B cell (primary cell): Measurements from ENCODE around the gene CCDC87. TPM values are rescaled to one million over a fixed set of nuclear protein-coding genes. Genes with fewer than 3 reads are reported as not detected.

Experiments
- ATAC-seq: fragments of 200-7000 bp; cut with Tn5 transposase; one replicate; pipeline ENCODE4 v1.10.0; 2021; ENCODE audit warnings: low read depth, mild to moderate bottlenecking, moderate number of reproducible peaks, moderate library complexity
- CTCF ChIA-PET: fragments of 350-600 bp; sonication (Branson Sonifier 250); formaldehyde crosslinking; loops from one replicate; lab custom pipeline; 2021; ENCODE audit warnings: antibody characterized with exemption, inconsistent platforms; lab: Charles Lee
- POLR2A ChIA-PET: fragments of 350-600 bp; sonication (Branson Sonifier 250); formaldehyde crosslinking; loops from one replicate; lab custom pipeline; 2021; ENCODE audit warnings: antibody characterized with exemption; lab: Charles Lee
- DNase-seq: peaks from one replicate; pipeline ENCODE4 v3.0.0; 2013
- H2AFZ ChIP-seq: 2 replicates; pipeline ENCODE4 v1.6.1; 2012; ENCODE audit warnings: mild to moderate bottlenecking, low read depth, low read length; ENCODE audit not compliant: insufficient read depth, poor library complexity, severe bottlenecking
- H3K27ac ChIP-seq, 2 donors: 1 replicate in 1 of 2; 2 replicates in 1 of 2; pipeline ENCODE4 v1.5.1; 2012 to 2013; ENCODE audit warnings: low read length in 2 of 2, mild to moderate bottlenecking in 2 of 2, moderate library complexity in 1 of 2
- H3K27me3 ChIP-seq, 4 experiments: fragments of 200-600 bp in 1 of 4; sonication (generic) in 1 of 4; replicated peaks in 1 of 4; 1 replicate in 2 of 4; 2 replicates in 2 of 4; pipeline versions ENCODE4 v1.6.1 to v1.7.0; 2013 to 2016; ENCODE audit warnings: low read length in 3 of 4, mild to moderate bottlenecking in 2 of 4, mixed read lengths in 1 of 4, moderate library complexity in 1 of 4; ENCODE audit not compliant: insufficient read depth in 4 of 4, control insufficient read depth in 3 of 4; ENCODE audit errors: control extremely low read depth in 1 of 4
- H3K36me3 ChIP-seq, 2 experiments: replicated peaks in 1 of 2; 1 replicate in 1 of 2; 2 replicates in 1 of 2; pipeline versions ENCODE4 v1.6.1 to v1.7.1; 2013; ENCODE audit warnings: low read length in 1 of 2; ENCODE audit not compliant: insufficient read depth in 2 of 2, control insufficient read depth in 1 of 2; ENCODE audit errors: control extremely low read depth in 1 of 2, extremely low read depth in 1 of 2
- H3K4me1 ChIP-seq, 2 donors: fragments of 200-600 bp in 1 of 2; sonication (generic) in 1 of 2; 1 replicate in 1 of 2; 2 replicates in 1 of 2; pipeline versions ENCODE4 v1.5.1 to v1.6.1; 2013 to 2017; ENCODE audit warnings: low read length in 2 of 2; ENCODE audit not compliant: control insufficient read depth in 2 of 2, insufficient read depth in 2 of 2
- H3K4me2 ChIP-seq: replicated peaks from 2 replicates; pipeline ENCODE3; 2012; ENCODE audit warnings: mild to moderate bottlenecking, low read depth, low read length; ENCODE audit not compliant: poor library complexity, severe bottlenecking
- H3K4me3 ChIP-seq, 5 experiments: fragments of 200-600 bp in 1 of 5; sonication (generic) in 1 of 5; 1 replicate in 3 of 5; 2 replicates in 2 of 5; pipeline versions ENCODE4 v1.5.1 to v1.7.0; 2011 to 2016; ENCODE audit warnings: low read length in 4 of 5, mild to moderate bottlenecking in 4 of 5, low read depth in 2 of 5, control low read depth in 1 of 5, moderate library complexity in 1 of 5; ENCODE audit not compliant: insufficient read depth in 1 of 5; ENCODE audit errors: control extremely low read depth in 1 of 5, extremely low read depth in 1 of 5
- H3K79me2 ChIP-seq: fragments of 200-600 bp; sonication (generic); one replicate; pipeline ENCODE4 v1.6.0; 2016; ENCODE audit warnings: low read length; ENCODE audit not compliant: control insufficient read depth, insufficient read depth
- H3K9ac ChIP-seq: fragments of 200-600 bp; sonication (generic); 2 replicates; pipeline ENCODE4 v1.6.1; 2017; ENCODE audit warnings: mild to moderate bottlenecking, low read length, moderate library complexity
- H3K9me3 ChIP-seq, 3 donors: one replicate each; pipeline versions ENCODE4 v1.6.1 to v1.7.1; 2013; ENCODE audit warnings: low read length in 2 of 3; ENCODE audit not compliant: control insufficient read depth in 2 of 3, insufficient read depth in 1 of 3; ENCODE audit errors: control extremely low read depth in 1 of 3
- H4K20me1 ChIP-seq: 2 replicates; pipeline ENCODE4 v1.6.0; 2012; ENCODE audit warnings: mild to moderate bottlenecking, low read length; ENCODE audit not compliant: insufficient read depth, control insufficient read depth, poor library complexity, severe bottlenecking
- H3K27ac Mint-ChIP-seq: one replicate; pipeline ENCODE4 v1.8.0; 2021; ENCODE audit warnings: mixed read lengths
- H3K27me3 Mint-ChIP-seq: one replicate; pipeline ENCODE4 v1.8.0; 2021; ENCODE audit warnings: mixed read lengths
- H3K4me1 Mint-ChIP-seq: one replicate; pipeline ENCODE4 v1.8.0; 2021; ENCODE audit warnings: mixed read lengths
- H3K4me3 Mint-ChIP-seq: one replicate; pipeline ENCODE4 v1.8.0; 2021; ENCODE audit warnings: mixed read lengths
- H3K9me3 Mint-ChIP-seq: one replicate; pipeline ENCODE4 v1.8.0; 2022; ENCODE audit warnings: mixed read lengths; ENCODE audit not compliant: insufficient read depth
- CTCF ChIP-seq: fragments of 200-600 bp; IDR thresholded peaks from one replicate; pipeline ENCODE4 v1.8.0; 2022; ENCODE audit warnings: antibody characterized with exemption, mild to moderate bottlenecking
- EZH2 ChIP-seq: IDR thresholded peaks from 2 replicates; pipeline ENCODE4 v1.6.1; 2012; ENCODE audit warnings: borderline replicate concordance, low read depth, mild to moderate bottlenecking, moderate library complexity, low read length; ENCODE audit not compliant: insufficient read depth, poor library complexity, severe bottlenecking
- WGBS: methylation state at CpG from one replicate; pipeline ENCODE4 v1.1.5; 2013; ENCODE audit warnings: missing lambda C conversion rate; ENCODE audit not compliant: insufficient coverage; 5-methylcytosine and 5-hydroxymethylcytosine counted together
- intact Hi-C: fragments of 100-400 bp; cut with micrococcal nuclease; formaldehyde crosslinking; loops from one replicate; pipeline ENCODE4 v1.10.0; 2022
- polyA plus RNA-seq: library from polyadenylated mRNA; depleted of rRNA; stranded (reverse); fragments of >200 nt; gene quantifications from 2 replicates; pipeline ENCODE4 v1.2.3, GENCODE V29; 2012
- total RNA-seq, 2 donors: library from RNA; stranded (reverse); fragments of 120-200 nt in 1 of 2; gene quantifications; 1 replicate in 1 of 2; 2 replicates in 1 of 2; pipeline versions ENCODE4 v1.2.3 to v1.2.4, GENCODE V29; 2013 to 2022

The CCDC87 gene
- total and polyA plus RNA-seq, 2 donors (not counting 1 experiment from before 2014, with no cell fraction given) = 0.39 TPM; not detected in 1

- CTCF ChIA-PET = interaction anchor here (1.1 to 6.4 kb wide), 2 partner anchors 135 to 137 kb away, joined by 3 to 58 read pairs; partner anchors contain the start of gene RBM4B
- intact Hi-C loops = loop anchor here (1.0 kb wide), 1 partner anchor 135 kb away; no protein-coding TSS in a partner anchor
- Histone ChIP-seq H3K79me2 (peaks cover 10% of the 10 kb centered on the region), H3K4me3 (peak overlapping the region in 3 of 5 experiments; percentile 24 to 45 (median 27)), H3K9me3 (no peaks in the 10 kb centered on the region), H3K27ac (peak overlapping the region; percentile 61 to 91), H3K9ac (peak overlapping the region; percentile 33), H3K27me3 (no peaks in the 10 kb centered on the region), H4K20me1 (no peaks in the 10 kb centered on the region), H3K4me2 (peak overlapping the region; percentile 100), H2AFZ (peak overlapping the region; percentile 72), H3K36me3 (peaks cover 0 to 27% of the 10 kb centered on the region in 2 experiments), H3K4me1 (peaks cover 26 to 34% of the 10 kb centered on the region in 2 donors)
- TF ChIP-seq EZH2 (no peak), CTCF (peak; percentile 67)
- H3K4me3 Mint-ChIP-seq = peak overlapping the region; percentile 84
- H3K27me3 Mint-ChIP-seq = no peaks in the 10 kb centered on the region
- H3K27ac Mint-ChIP-seq = peak overlapping the region; percentile 89
- H3K4me1 Mint-ChIP-seq = peaks cover 42% of the 10 kb centered on the region
- peak; percentile 59 for ATAC-seq
- DNase-seq = peak; percentile 88
- H3K9me3 Mint-ChIP-seq = no peaks in the 10 kb centered on the region
- WGBS = 19% methylated on average over 25 of the region's 26 CpGs
- POLR2A ChIA-PET = no interaction called here
These were observed 49.4 kb downstream of the CCDC87 start for GRCh38 chr11:66543263-66544107.

- ChIA-PET POLR2A (interaction anchor here (0.6 kb wide), 1 partner anchor 72 kb away, joined by 3 read pairs; no protein-coding TSS in a partner anchor), CTCF (interaction anchor here (6.4 kb wide), 1 partner anchor 136 kb away, joined by 58 read pairs; the partner anchor contains the start of gene RBM4B)
- no peak overlapping the region for H3K4me2 ChIP-seq
- no peak overlapping the region for H3K4me3 ChIP-seq
- H3K27ac ChIP-seq = peak overlapping the region in 1 of 2 donors; percentile 91
- peaks cover 10% of the 10 kb centered on the region for H3K79me2 ChIP-seq
- DNase-seq (no peak), ATAC-seq (no peak)
- TF ChIP-seq CTCF (no peak), EZH2 (no peak)
- no peak overlapping the region for H3K4me3 Mint-ChIP-seq
- peaks cover 26 to 34% of the 10 kb centered on the region in 2 donors for H3K4me1 ChIP-seq
- H2AFZ ChIP-seq = no peak overlapping the region
- 87% methylated on average over 10 of the region's 10 CpGs for WGBS
- H3K9me3 Mint-ChIP-seq = no peaks in the 10 kb centered on the region
- intact Hi-C loops = no loop called here
- no peaks in the 10 kb centered on the region for H4K20me1 ChIP-seq
- no peaks in the 10 kb centered on the region for H3K27me3 ChIP-seq
- peak overlapping the region; percentile 78 for H3K27ac Mint-ChIP-seq
- no peaks in the 10 kb centered on the region for H3K27me3 Mint-ChIP-seq
- no peaks in the 10 kb centered on the region for H3K9me3 ChIP-seq
- peaks cover 42% of the 10 kb centered on the region for H3K4me1 Mint-ChIP-seq
- peaks cover 0 to 28% of the 10 kb centered on the region in 2 experiments for H3K36me3 ChIP-seq
- H3K9ac ChIP-seq = no peak overlapping the region
These were observed 50.5 kb downstream of the CCDC87 start for GRCh38 chr11:66542362-66542761.
